ENCODE data around the gene AVL9.
"Not testable (repeated sequence)": the region's sequence is repeated elsewhere in the genome, so short reads cannot be mapped to it uniquely, and the experiment has no call there.

The AVL9 gene

DNA sequence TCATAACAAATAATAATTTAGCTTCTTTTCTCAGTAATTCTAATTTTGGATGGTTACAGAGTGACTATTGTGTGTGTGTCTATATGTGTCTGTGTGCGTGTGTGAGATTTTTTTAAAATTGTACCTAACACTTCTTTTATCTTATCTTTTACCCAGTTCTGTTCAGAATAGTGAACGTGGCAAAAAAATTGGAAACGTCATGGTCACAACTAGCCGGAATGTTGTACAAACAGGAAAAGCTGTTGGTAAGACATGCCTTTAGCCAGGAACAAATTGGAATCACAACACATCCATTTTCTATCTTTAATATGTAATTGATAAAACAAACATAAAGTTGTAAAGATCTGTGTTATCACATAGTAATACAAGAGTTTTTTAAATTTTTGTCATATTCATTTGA is 85.4 kb downstream of the AVL9 start:
- no peak overlapping the region for H3K27ac Mint-ChIP-seq
- H3K9me3 Mint-ChIP-seq = no peaks in the 10 kb centered on the region
- peaks cover 60% of the 10 kb centered on the region for H3K36me3 Mint-ChIP-seq (ENCODE audit: low read depth)
- no peaks in the 10 kb centered on the region for H3K4me1 Mint-ChIP-seq (ENCODE audit: low read depth)
- no peaks in the 10 kb centered on the region for H3K27me3 Mint-ChIP-seq
- H3K4me3 Mint-ChIP-seq = no peak overlapping the region

DNA sequence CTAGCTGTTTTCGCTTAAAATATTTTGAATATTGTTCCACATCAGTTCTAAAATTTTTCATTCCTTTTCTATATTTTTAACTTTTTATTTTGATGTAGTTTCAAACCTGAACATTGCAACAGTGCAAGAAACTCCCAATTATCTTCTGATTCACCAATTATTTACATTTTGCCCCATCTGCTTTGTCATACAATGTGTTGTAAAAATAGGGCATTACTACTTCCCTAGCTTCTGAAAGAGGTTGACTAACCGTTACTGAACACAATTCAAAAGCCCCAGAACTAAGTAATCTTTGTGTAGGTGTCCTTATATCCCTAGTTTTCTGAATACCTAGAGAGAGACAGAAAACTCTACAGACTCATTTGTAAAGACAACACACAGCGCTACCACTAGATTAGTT is 86.7 kb downstream of the AVL9 start:
- Mint-ChIP-seq H3K9me3 (no peaks in the 10 kb centered on the region), H3K4me3 (no peak overlapping the region), H3K27me3 (no peaks in the 10 kb centered on the region), H3K4me1 (ENCODE audit: low read depth) (peaks cover 2% of the 10 kb centered on the region), H3K27ac (no peak overlapping the region), H3K36me3 (ENCODE audit: low read depth) (peaks cover 63% of the 10 kb centered on the region)

DNA sequence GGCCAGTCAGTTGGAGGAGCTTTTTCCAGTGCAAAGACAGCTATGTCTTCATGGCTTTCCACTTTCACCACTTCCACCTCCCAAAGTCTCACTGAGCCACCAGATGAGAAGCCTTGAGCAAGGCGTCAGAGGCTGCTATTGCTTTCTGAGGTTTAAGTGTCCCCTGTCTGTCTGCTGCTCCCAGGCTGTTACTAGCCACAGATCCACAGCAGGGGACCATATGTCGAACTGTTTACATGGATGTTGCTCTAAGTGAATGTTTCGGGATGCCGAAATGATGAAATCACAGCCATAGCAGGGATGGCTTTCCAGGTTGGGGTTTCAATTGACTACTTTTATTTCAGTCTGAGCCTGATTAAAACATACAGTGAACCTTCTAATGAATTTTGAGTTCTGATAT is 88.5 kb downstream of the AVL9 start:
- Mint-ChIP-seq H3K4me1 (ENCODE audit: low read depth) (peaks cover 20% of the 10 kb centered on the region), H3K27me3 (no peaks in the 10 kb centered on the region), H3K36me3 (ENCODE audit: low read depth) (peaks cover 64% of the 10 kb centered on the region), H3K27ac (no peak overlapping the region), H3K9me3 (no peaks in the 10 kb centered on the region), H3K4me3 (no peak overlapping the region)

DNA sequence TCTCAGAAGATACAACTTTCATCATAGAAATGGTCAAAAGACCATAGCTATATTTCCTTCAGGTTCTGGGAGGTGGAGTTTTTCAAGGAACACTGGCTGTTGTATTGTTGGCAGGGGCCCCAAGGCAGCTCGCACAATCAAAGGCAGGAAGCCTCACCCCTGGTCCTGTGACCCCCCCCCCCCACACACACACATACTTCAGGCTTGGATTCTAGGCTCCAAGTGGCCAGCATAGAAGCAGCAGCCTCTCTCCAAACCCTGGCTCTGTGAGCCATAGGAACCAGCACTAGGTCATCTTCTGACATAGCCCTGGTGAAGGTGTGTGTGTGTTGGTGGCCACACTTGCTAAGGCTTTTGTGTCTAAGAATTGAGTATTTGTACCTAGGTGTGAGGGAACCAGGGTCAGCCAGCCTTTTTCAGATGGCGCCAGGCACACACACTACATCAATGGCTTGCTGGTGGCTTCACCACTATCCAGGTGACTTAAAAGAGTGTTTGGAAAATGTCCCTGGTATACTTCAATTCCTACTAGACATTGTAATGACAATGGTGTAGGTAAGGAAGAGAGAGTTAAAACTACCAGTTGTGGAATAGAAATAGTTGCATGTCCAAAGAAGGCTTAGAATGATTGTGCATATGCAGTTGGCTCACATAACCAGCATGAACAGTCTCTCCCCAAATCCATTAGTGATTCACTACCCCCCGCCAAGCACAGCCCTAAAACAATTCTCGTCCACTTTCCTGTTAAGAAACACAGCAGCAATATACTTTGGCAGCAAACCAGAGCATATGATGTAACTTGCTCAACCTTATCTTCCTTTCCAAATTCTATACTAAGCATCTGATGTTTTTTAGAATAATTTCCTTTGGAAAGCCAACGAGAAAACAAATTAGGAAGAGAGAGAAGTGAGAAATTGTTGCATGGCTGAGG is 91.3 kb downstream of the AVL9 start:
- Mint-ChIP-seq H3K4me3 (no peak overlapping the region), H3K27me3 (no peaks in the 10 kb centered on the region), H3K9me3 (no peaks in the 10 kb centered on the region), H3K4me1 (ENCODE audit: low read depth) (peaks cover 24% of the 10 kb centered on the region), H3K36me3 (ENCODE audit: low read depth) (peaks cover 48% of the 10 kb centered on the region), H3K27ac (peak overlapping the region; percentile 22)

DNA sequence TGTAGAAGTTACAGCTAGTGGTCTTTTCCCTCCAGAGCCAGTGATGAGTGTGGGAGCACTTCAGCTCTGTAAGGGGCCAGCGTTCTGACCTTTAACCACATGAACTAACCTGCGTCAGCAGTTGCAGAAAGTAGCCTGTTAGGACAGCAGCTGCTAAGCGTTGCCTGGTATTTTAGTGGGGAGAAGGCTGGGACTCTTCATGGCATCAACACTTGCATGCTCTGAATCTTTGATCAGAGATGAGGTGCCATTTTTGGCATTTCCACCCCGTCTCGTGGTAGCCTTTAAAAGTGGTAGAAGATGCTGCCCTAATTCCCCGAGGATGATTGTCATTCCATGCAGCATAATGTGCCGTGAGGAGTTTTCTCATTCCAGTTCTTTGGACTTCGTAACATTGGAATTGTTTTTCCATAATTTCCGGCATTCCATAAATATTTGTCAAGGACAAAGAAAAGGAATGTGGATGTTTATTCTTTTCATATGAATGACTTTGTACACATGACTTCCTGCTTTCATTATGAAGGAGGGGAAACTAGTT is 92.2 kb downstream of the AVL9 start:
- no peak overlapping the region for H3K4me3 Mint-ChIP-seq
- peak overlapping the region; percentile 85 for H3K27ac Mint-ChIP-seq
- no peaks in the 10 kb centered on the region for H3K27me3 Mint-ChIP-seq
- H3K4me1 Mint-ChIP-seq (ENCODE audit: low read depth) = peaks cover 24% of the 10 kb centered on the region
- H3K9me3 Mint-ChIP-seq = no peaks in the 10 kb centered on the region
- H3K36me3 Mint-ChIP-seq (ENCODE audit: low read depth) = peaks cover 47% of the 10 kb centered on the region

DNA sequence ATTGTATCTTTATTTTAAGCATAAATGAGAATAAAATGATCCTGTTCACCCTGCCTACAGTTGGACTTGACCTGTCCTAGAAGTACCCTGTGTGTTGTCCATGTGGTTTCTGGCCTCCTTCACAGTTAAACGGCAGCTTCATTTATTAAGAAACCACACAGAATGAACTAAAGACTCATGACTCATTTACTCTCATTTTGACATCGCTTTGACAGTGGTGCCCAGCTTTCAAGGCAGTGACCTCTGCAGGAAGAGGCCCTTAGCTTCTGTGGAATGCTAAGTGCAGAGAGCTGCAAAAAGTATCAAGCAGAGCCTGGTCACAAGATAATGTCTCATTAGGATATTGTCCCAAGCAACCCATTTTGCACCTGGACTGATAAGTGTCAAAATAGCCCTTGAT is 93.4 kb downstream of the AVL9 start:
- Mint-ChIP-seq H3K36me3 (ENCODE audit: low read depth) (peaks cover 39% of the 10 kb centered on the region), H3K27me3 (no peaks in the 10 kb centered on the region), H3K9me3 (no peaks in the 10 kb centered on the region), H3K4me1 (ENCODE audit: low read depth) (peaks cover 24% of the 10 kb centered on the region), H3K4me3 (no peak overlapping the region), H3K27ac (peak overlapping the region; percentile 85)

DNA sequence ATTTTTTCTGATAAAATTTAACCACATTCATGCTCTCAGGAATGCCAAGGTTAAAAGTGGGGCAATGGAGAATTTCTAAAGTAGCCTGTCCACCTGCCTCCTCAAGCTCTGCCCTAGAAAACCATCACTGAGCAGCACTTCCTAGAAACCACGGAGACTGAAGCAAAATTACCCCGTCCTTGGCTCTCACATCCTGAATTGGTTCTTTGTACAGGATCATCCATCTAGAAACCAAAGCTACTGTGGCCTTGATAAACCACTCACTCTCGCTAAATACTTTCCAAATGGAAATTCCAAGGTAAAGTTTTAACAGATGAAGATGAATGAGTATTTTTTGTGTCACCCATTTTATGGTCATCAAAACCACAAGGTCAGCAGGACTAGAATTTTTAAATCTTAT is 96.6 kb downstream of the AVL9 start:
- H3K9me3 Mint-ChIP-seq = no peaks in the 10 kb centered on the region
- peaks cover 23% of the 10 kb centered on the region for H3K4me1 Mint-ChIP-seq (ENCODE audit: low read depth)
- H3K27ac Mint-ChIP-seq = no peak overlapping the region
- H3K27me3 Mint-ChIP-seq = peaks cover 3% of the 10 kb centered on the region
- peaks cover 12% of the 10 kb centered on the region for H3K36me3 Mint-ChIP-seq (ENCODE audit: low read depth)
- H3K4me3 Mint-ChIP-seq = no peak overlapping the region

DNA sequence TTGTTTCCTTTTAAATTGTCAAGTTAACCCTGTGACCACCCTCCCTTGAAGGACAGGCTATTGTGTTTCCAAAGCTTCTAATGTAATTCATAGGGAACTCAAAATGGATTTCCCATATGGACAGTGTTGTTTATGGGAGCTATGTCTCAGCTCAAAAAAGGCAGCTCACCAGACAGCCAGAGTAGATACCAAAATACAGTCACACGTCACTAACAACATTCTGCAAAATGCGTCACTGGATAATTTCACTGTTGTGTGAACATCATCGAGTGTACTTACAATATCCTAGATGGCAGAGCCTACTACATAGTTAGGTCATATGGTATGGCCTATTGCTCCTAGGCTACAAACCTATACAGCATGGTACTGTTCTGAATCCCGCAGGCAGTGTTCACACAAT is 97.4 kb downstream of the AVL9 start:
- peaks cover 3% of the 10 kb centered on the region for H3K27me3 Mint-ChIP-seq
- H3K36me3 Mint-ChIP-seq (ENCODE audit: low read depth) = peaks cover 4% of the 10 kb centered on the region
- no peak overlapping the region for H3K27ac Mint-ChIP-seq
- H3K4me1 Mint-ChIP-seq (ENCODE audit: low read depth) = peaks cover 15% of the 10 kb centered on the region
- no peak overlapping the region for H3K4me3 Mint-ChIP-seq
- H3K9me3 Mint-ChIP-seq = no peaks in the 10 kb centered on the region

DNA sequence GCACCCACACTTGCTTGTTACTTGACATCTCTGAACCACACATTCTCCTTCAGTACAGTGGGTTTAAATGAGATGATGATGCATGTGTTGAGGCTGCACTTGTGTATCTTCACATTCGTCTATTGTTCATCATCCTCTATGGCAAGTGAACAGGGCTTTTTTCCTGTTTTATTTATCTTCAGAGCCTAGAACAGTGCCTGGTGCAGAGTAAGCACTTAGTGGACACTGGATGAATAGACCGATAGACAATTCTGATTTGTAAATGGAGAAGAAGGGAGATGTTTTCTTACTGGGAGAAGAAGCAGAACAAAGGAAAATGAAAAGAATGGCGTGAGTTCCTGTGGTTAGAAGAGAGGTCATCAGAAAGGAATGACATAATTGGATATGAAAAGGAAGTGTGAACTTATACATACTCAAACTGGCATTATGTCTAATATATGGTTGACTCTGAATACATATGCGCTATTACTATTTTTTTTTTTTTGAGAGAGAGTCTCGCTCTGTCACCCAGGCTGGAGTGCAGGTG is 99.7 kb downstream of the AVL9 start:
- Mint-ChIP-seq H3K36me3 (ENCODE audit: low read depth) (no peaks in the 10 kb centered on the region), H3K4me3 (no peak overlapping the region), H3K4me1 (ENCODE audit: low read depth) (no peaks in the 10 kb centered on the region), H3K27me3 (peaks cover 13% of the 10 kb centered on the region), H3K9me3 (peaks cover 4% of the 10 kb centered on the region), H3K27ac (no peak overlapping the region)

DNA sequence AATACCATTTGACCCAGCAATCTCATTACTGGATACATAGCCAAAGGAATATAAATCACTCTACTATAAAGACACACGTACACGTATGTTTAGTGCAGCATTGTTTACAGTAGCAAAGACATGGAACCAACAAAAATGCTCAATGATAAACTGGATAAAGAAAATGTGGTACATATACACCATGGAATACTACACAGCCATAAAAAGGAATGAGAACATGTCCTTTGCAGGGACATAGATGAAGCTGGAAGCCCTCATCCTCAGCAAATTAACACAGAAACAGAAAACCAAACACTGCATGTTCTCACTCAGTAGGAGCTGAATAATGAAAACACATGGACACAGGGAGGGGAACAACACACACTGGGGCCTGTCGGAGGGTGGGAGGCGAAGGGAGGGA is 105.9 kb downstream of the AVL9 start:
- not testable (repeated sequence) for H3K4me1 Mint-ChIP-seq (ENCODE audit: low read depth); H3K36me3 Mint-ChIP-seq (ENCODE audit: low read depth); H3K4me3 Mint-ChIP-seq; H3K27me3 Mint-ChIP-seq; H3K27ac Mint-ChIP-seq
- peaks cover 17% of the 10 kb centered on the region for H3K9me3 Mint-ChIP-seq

DNA sequence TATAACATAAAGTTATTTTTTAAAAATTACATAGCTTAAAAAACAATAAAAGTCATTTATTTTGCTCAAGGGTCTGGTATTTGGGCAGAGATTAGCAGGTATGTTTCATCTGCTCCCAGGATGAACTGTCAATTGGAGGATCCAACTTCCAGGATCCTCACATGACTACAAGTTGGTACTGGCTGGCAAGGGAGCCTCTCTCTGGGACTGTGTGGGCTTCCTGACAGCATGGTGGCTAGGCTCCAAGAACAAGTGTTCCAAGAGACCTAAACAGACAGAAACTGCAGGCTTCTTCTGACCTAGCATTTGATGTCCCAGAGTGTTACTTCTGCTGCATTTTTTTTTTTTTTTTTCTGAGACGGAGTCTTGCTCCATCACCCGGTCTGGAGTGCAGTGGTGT is 107.2 kb downstream of the AVL9 start:
- Mint-ChIP-seq H3K27me3 (peaks cover 10% of the 10 kb centered on the region), H3K9me3 (peaks cover 17% of the 10 kb centered on the region), H3K27ac (no peak overlapping the region), H3K4me1 (ENCODE audit: low read depth) (no peaks in the 10 kb centered on the region), H3K4me3 (no peak overlapping the region), H3K36me3 (ENCODE audit: low read depth) (no peaks in the 10 kb centered on the region)

DNA sequence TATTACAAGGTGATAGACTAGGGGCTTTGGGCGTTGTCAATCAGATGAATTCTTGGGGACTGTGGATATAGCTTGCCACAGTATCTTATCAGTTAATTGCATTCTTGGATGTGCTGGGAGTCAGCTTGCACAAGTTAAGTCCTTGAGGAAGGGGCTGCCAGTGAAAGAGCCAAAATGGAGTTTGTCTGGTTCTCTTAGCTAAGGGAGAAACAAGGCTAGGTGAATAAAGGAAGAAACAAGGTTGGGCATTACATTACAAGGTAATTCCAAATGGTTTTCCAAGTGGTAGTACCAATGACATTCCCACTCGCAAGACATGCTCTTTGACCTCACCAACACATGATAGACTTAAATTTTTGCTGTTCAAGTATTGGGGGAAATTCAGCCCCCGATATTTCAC is 108.2 kb downstream of the AVL9 start:
- not testable (repeated sequence) for H3K27me3 Mint-ChIP-seq; H3K4me1 Mint-ChIP-seq (ENCODE audit: low read depth); H3K4me3 Mint-ChIP-seq; H3K27ac Mint-ChIP-seq; H3K36me3 Mint-ChIP-seq (ENCODE audit: low read depth)
- peaks cover 13% of the 10 kb centered on the region for H3K9me3 Mint-ChIP-seq

DNA sequence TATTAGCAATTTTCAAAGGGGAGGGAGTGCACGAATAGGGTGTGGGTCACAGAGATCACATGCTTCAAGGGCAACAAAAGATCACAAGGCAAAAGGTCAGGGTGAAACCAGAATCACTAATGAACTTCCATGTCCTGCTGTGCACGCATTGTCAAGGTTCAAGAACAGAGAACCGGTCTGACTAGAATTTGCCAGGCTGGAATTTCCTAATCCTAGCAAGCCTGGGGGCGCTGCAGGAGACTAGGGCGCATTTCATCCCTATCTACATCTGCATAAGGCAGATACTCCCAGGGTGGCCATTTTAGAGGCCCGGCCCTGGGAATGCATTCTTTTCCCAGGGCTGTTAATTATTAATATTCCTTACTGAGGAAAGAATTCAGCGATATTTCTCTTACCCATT is 108.8 kb downstream of the AVL9 start:
- peaks cover 13% of the 10 kb centered on the region for H3K9me3 Mint-ChIP-seq
- not testable (repeated sequence) for H3K27ac Mint-ChIP-seq; H3K4me1 Mint-ChIP-seq (ENCODE audit: low read depth); H3K27me3 Mint-ChIP-seq; H3K4me3 Mint-ChIP-seq; H3K36me3 Mint-ChIP-seq (ENCODE audit: low read depth)

DNA sequence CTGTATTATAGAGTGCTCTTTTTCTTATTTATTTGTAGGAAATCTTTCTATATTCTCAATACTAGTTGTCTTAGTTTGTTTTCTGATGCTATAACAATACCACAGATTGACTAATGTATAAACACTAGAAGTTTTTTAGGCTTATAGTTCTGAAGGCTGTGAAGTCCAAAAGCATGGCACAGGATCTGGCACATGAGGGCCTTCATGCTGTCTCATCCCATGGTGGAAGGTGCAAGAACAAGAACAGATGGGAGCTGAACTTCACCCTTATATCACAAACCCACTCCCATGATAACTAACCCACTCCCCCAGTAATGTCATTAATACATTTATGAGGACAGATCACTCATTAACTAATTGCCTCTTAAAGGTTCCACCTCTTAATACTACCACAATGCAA is 109.7 kb downstream of the AVL9 start:
- Mint-ChIP-seq H3K4me1 (ENCODE audit: low read depth) (no peaks in the 10 kb centered on the region), H3K27me3 (no peaks in the 10 kb centered on the region), H3K36me3 (ENCODE audit: low read depth) (no peaks in the 10 kb centered on the region), H3K4me3 (no peak overlapping the region), H3K9me3 (peaks cover 13% of the 10 kb centered on the region), H3K27ac (no peak overlapping the region)

DNA sequence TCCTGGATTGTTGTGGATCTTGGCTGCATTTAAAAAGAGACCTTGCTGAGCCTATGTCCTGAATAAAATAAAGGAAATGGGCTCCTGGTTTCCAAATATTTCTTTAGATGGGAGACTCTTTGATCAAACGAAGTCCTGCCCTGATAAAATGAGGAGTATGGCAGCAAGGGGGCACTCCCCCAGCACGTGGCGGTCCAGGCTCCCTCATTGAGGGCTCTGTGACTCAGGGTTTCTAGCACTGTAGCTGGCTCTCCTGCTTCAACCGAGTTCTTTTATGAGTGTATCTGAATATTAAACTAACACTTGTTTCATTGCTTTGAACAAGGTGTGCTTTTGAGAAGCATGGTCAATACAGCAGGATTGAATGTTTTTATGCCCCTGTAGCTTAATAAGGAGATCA is 114.2 kb downstream of the AVL9 start:
- Mint-ChIP-seq H3K4me3 (no peak overlapping the region), H3K27ac (no peak overlapping the region), H3K36me3 (ENCODE audit: low read depth) (no peaks in the 10 kb centered on the region), H3K27me3 (no peaks in the 10 kb centered on the region), H3K4me1 (ENCODE audit: low read depth) (no peaks in the 10 kb centered on the region), H3K9me3 (peaks cover 3% of the 10 kb centered on the region)

Measured in stimulated activated naive CD8-positive, alpha-beta T cell treated with anti-CD3 and anti-CD28 coated beads, Interleukin-15, Interleukin-2, amounts not matched to agents 100 ng/mL and 50 ng/mL, for 24 hours (primary cell).